K562 (cell line): Measurements from ENCODE around the gene PAQR8. TPM values are rescaled to one million over a fixed set of nuclear protein-coding genes. Genes with fewer than 3 reads are reported as not detected.
A peak's percentile ranks its signal among the peaks of the same experiment; 100 is the strongest.

Experiments used
- ATF7 ChIP-seq: fragments of 450-650 bp; IDR thresholded peaks from 2 replicates; pipeline ENCODE4 v1.7.1; 2014; ENCODE audit warnings: mild to moderate bottlenecking, moderate library complexity
- CTCFL ChIP-seq: IDR thresholded peaks from 2 replicates; pipeline ENCODE4 v1.6.1; 2011; ENCODE audit warnings: borderline replicate concordance, low read depth, mild to moderate bottlenecking, moderate library complexity, low read length; ENCODE audit not compliant: insufficient read depth, poor library complexity, severe bottlenecking
- ILF3 ChIP-seq: fragments of 450-650 bp; IDR thresholded peaks from 2 replicates; pipeline ENCODE4 v1.6.1; 2018; ENCODE audit warnings: antibody characterized with exemption, mild to moderate bottlenecking, moderate library complexity, borderline replicate concordance
- MBD2 ChIP-seq: sonication (generic); IDR thresholded peaks from 2 replicates; pipeline ENCODE4 v1.6.1; 2016; ENCODE audit warnings: low read depth, borderline replicate concordance
- MLLT1 ChIP-seq, 2 experiments: fragments of 450-650 bp; IDR thresholded peaks; 2 replicates each; pipeline ENCODE4 v1.6.1; 2016
- NRF1 ChIP-seq, 2 experiments: fragments of 450-650 bp; IDR thresholded peaks in 1 of 2; conservative IDR thresholded peaks in 1 of 2; 2 replicates each; pipeline ENCODE4 v1.6.1; 2014; ENCODE audit warnings: mild to moderate bottlenecking in 2 of 2
- POLR2B ChIP-seq: fragments of 450-650 bp; IDR thresholded peaks from 2 replicates; pipeline ENCODE4 v1.6.1; 2018; ENCODE audit warnings: low read depth; ENCODE audit not compliant: partially characterized antibody
- SP1 ChIP-seq: sonication (generic); formaldehyde crosslinking; IDR thresholded peaks from 2 replicates; pipeline ENCODE4 v1.8.1; 2022; ENCODE audit warnings: mild to moderate bottlenecking, missing genetic modification reagents
- SPI1 ChIP-seq: IDR thresholded peaks from 2 replicates; pipeline ENCODE4 v1.6.1; 2011; ENCODE audit warnings: low read depth, low read length, control low read depth, borderline replicate concordance
- TAF7 ChIP-seq: fragments of 450-650 bp; IDR thresholded peaks from 2 replicates; pipeline ENCODE4 v1.6.1; 2016; ENCODE audit warnings: missing genetic modification characterization, missing compliant biosample characterization
- ZBTB9 ChIP-seq: fragments of 450-650 bp; formaldehyde crosslinking; IDR thresholded peaks from 2 replicates; pipeline ENCODE4 v1.4.0; 2020; ENCODE audit warnings: mild to moderate bottlenecking, moderate library complexity
- polyA plus RNA-seq, 8 experiments: library from polyadenylated mRNA; depleted of rRNA in 4 of 8; stranded (reverse) in 5 of 8; unstranded in 3 of 8; fragments of >200 nt; fragmentation: Nextera tagmentation in 2 of 8; fragmentation: Illumina TruSeq in 1 of 8; extraction: Ambion mirVana in 2 of 8; extraction: Trizol in 1 of 8; gene quantifications; 2 replicates each; pipeline versions ENCODE4 v1.2.1 to v1.2.3, GENCODE V29; 2011 to 2014; ENCODE audit warnings: inconsistent platforms in 1 of 8, missing spikeins in 1 of 8
- total RNA-seq, 7 experiments: library from RNA; depleted of rRNA in 6 of 7; stranded (reverse); fragments of >200 nt in 6 of 7; fragmentation: Illumina TruSeq in 2 of 7; extraction: Trizol in 2 of 7; gene quantifications; 2 replicates each; pipeline versions ENCODE4 v1.2.1 to v1.2.3, GENCODE V29; 2011 to 2021; ENCODE audit warnings: low replicate concordance in 1 of 7
- TF ChIP-seq, protein P1 (sequence below), 2 experiments: fragments of 450-650 bp in 1 of 2; IDR thresholded peaks; 2 replicates each; pipeline ENCODE4 v1.6.1; 2011 to 2017; ENCODE audit warnings: low read depth in 2 of 2, antibody characterized with exemption in 1 of 2, borderline replicate concordance in 1 of 2, low read length in 1 of 2, mild to moderate bottlenecking in 1 of 2, mixed read lengths in 1 of 2; ENCODE audit not compliant: control insufficient read depth in 1 of 2

Gene PAQR8
- total and polyA plus RNA-seq, 9 of the 15 experiments (the other 6 are each of a cell fraction or from before 2014, with no cell fraction given): 1.4 to 10.2 (median 3.5) TPM

DNA sequence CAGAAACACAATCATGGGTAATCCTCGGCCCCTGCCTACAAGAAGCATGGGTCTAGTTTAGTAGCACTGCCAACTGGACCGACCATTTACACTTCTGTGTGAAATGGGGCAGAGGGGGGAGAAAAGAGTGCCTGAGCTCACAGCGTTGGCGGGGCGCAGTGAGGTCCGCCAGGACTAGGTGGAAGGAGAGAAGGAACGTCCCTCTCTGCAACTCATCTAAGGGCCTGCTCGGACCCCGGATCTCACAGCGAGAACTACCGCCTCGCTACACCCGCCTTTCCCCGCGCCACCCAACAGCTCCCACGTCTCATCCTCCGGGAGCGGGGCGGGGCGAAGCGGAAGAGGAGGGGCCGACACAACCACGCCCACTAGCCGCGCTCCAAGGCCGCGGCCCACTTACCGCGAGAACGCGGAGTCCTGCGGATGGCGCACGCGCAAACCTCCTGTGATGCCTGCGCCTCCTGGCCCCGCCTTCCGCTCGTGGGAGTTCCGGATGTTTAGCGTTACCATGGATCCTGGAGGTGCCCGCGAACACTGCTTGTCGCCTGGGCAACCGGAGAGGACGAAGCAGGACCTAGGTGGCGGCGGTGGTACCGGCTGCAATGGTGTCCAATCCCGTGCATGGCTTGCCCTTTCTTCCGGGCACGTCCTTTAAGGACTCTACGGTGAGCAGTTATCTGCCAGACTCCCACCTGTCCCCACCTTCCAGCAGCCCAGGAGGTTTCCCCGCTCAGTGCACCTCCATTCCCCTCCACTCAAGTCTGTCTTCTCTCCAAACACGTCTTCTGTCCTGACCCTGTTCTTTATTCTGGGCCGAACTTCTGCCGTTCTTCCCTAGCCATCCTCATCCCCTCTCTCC lies 58.1 kb downstream of the PAQR8 start, which contains the start of gene EFHC1 (continued):
- TF ChIP-seq CTCFL (no peak), SP1 (CRISPR knock-in tag) (peak; percentile 94), TAF7 (tag) (0 out of 2 replicates have a peak, but pooled peaks have one; percentile 38), MBD2 (peak; percentile 71), NRF1 (conservative IDR thresholded peaks at IDR 0.05 in 1 of 2, IDR thresholded peaks at IDR 0.05 in 1 of 2) (peak; percentile 90 to 92), POLR2B (peak; percentile 89), ZBTB9 (CRISPR knock-in tag) (0 out of 2 replicates have a peak, but pooled peaks have one; percentile 46), ATF7 (peak; percentile 49), SPI1 (peak; percentile 25; the same call in 1 of the 2 replicates), MLLT1 (IDR thresholded peaks at IDR 0.05) (0 out of 4 replicates have a peak, but pooled peaks of 1 of the 2 experiments have one; percentile 7), ILF3 (peak; percentile 49; the same call in 1 of the 2 replicates)
- TF ChIP-seq, protein P1, sequence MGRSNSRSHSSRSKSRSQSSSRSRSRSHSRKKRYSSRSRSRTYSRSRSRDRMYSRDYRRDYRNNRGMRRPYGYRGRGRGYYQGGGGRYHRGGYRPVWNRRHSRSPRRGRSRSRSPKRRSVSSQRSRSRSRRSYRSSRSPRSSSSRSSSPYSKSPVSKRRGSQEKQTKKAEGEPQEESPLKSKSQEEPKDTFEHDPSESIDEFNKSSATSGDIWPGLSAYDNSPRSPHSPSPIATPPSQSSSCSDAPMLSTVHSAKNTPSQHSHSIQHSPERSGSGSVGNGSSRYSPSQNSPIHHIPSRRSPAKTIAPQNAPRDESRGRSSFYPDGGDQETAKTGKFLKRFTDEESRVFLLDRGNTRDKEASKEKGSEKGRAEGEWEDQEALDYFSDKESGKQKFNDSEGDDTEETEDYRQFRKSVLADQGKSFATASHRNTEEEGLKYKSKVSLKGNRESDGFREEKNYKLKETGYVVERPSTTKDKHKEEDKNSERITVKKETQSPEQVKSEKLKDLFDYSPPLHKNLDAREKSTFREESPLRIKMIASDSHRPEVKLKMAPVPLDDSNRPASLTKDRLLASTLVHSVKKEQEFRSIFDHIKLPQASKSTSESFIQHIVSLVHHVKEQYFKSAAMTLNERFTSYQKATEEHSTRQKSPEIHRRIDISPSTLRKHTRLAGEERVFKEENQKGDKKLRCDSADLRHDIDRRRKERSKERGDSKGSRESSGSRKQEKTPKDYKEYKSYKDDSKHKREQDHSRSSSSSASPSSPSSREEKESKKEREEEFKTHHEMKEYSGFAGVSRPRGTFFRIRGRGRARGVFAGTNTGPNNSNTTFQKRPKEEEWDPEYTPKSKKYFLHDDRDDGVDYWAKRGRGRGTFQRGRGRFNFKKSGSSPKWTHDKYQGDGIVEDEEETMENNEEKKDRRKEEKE (IDR thresholded peaks at IDR 0.05; ENCODE audit: borderline replicate concordance in 1 of 2, control insufficient read depth in 1 of 2, low read depth in 2 of 2, low read length in 1 of 2): no peak
